H7 (cell line): Measurements from ENCODE around the gene TPCN1. TPM values are rescaled to one million over a fixed set of nuclear protein-coding genes. Genes with fewer than 3 reads are reported as not detected.

Experiments
- DNase-seq: peaks from one replicate; pipeline ENCODE4 v3.0.0; 2012
- H3K27me3 ChIP-seq: 2 replicates; pipeline ENCODE4 v1.6.0; 2011; ENCODE audit warnings: mild to moderate bottlenecking, low read length; ENCODE audit not compliant: control insufficient read depth, insufficient read depth
- H3K36me3 ChIP-seq: replicated peaks from 2 replicates; pipeline ENCODE4 v1.5.1; 2011; ENCODE audit warnings: low read length; ENCODE audit not compliant: control insufficient read depth, insufficient read depth
- H3K4me3 ChIP-seq: 2 replicates; pipeline ENCODE4 v1.5.1; 2011; ENCODE audit warnings: low read depth, mild to moderate bottlenecking, control low read depth, low read length, moderate library complexity; ENCODE audit not compliant: insufficient read depth
- total RNA-seq: library from RNA; depleted of rRNA; stranded (reverse); fragments of >200 nt; shearing (Covaris generic); gene quantifications from 2 replicates; pipeline ENCODE4 v1.2.3, GENCODE V29; 2014

Gene TPCN1
- total RNA-seq, 1 experiment from 2014 or later = 19.2 TPM

DNA sequence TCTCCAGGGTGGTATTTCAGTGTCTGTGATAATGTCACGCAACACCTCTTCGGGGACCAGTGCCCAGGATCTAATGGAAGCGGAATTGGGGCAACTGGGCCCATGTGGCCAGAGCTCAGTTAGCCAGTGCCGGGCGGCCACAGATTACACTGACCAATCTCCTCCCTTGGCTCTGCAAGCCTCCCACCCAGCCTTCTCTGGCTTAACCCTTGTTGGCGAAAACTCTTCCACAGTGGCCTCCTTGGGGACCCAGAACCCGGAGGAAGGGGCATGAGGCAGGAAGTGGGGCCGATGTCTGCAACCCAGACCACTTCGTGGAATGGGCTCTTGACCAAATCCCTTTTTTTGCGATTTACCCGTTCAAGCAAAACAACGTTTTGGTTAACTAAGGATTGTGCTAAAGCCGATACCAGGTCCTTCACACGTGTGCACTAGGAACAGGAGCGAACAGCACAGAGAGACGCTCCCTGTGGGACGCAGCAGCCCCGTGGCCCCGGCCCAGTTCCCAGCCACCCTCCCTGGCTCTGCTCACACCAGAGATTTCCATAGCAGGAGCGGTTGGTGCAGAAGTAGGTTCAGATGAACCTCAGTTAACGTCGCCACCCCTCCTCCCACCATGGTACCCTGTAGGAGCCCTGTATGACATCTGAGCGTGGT, 75.4 kb downstream of the TPCN1 start:
- no peaks in the 10 kb centered on the region for H3K27me3 ChIP-seq
- peaks cover 4% of the 10 kb centered on the region for H3K36me3 ChIP-seq
- no peak for DNase-seq
- H3K4me3 ChIP-seq = no peak overlapping the region

DNA sequence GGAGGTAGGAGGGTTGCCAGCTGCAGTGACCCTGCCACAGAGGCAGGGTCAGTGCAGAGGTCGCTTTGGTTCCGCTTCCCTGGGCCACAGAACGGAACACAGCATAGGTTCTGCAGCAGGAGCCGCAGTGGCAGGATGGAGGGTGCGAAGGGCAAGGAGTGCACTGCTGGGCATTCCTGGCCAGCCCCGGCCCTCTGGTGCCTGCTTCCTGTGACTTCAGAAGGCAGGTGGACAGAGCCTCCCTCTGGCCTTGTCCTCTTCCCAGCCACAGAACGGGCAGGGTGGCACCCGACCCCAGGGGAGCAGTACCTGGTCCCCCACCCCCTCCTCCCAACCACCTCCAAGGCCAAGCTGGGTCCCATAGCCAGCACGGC, 75.9 kb downstream of the TPCN1 start:
- no peak for DNase-seq
- Histone ChIP-seq H3K27me3 (no peaks in the 10 kb centered on the region), H3K36me3 (peaks cover 4% of the 10 kb centered on the region), H3K4me3 (no peak overlapping the region)

DNA sequence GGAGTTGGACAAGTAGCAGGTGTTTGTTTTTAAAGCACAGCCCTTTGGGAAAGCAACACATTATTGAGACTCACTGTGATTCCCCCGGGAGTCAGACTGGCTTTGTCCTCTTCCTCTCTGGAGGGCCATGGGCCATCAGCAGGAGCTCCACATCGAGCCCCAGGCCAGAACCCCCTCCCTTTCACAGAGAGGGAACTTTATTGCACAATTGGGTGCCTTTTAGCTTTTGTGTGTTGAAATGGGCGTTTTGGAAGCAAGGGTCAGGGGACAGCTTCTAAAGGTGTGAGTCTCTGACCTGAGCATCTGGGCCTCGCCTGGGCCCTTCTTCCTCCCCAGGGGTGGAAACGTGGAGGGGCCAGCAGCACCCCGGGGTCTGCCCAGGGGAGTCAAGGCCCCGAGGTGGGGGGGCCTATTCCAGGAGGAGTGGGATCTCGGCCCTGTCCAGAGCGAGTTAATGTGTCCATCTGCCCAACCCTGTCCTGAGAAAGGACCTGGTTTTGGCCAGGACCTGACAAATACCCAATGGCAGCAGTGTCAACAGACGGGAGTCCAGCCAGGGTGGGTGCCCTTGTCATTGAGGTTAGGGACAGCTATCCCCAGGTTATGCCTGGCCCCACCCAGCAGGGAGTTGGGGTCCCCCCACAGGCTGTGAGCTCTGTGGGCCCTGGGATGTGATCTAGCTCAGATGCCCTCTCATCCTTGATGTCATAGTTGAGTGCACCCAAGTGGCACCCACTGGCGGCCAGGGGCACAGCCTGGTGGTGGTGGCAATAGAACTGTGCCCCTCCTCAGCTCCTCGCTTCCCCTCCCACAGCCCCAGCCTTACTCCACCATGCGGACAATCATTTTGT, 76.6 kb downstream of the TPCN1 start:
- DNase-seq = peak; percentile 55
- no peaks in the 10 kb centered on the region for H3K27me3 ChIP-seq
- H3K36me3 ChIP-seq = peaks cover 4% of the 10 kb centered on the region
- H3K4me3 ChIP-seq = no peak overlapping the region

DNA sequence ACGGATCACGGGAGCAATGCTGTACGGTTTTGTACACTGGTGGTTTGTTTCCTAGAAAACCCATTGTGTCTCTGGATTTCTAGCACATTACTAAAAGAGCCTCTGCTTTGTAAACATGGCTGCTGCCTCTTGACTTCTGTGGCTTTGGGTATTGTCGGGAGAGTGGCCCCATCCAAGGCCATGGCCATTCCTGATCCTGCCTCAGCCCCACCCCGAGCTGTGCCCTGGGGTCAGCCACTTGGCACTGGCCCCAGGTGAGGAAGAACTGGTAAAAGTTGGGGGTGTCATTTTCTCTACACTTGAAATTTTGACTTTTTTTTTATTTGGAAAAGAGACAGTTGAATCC, 77.2 kb downstream of the TPCN1 start:
- no peak for DNase-seq
- H3K27me3 ChIP-seq = no peaks in the 10 kb centered on the region
- H3K4me3 ChIP-seq = no peak overlapping the region
- H3K36me3 ChIP-seq = no peaks in the 10 kb centered on the region; the same call in none of the 2 replicates

DNA sequence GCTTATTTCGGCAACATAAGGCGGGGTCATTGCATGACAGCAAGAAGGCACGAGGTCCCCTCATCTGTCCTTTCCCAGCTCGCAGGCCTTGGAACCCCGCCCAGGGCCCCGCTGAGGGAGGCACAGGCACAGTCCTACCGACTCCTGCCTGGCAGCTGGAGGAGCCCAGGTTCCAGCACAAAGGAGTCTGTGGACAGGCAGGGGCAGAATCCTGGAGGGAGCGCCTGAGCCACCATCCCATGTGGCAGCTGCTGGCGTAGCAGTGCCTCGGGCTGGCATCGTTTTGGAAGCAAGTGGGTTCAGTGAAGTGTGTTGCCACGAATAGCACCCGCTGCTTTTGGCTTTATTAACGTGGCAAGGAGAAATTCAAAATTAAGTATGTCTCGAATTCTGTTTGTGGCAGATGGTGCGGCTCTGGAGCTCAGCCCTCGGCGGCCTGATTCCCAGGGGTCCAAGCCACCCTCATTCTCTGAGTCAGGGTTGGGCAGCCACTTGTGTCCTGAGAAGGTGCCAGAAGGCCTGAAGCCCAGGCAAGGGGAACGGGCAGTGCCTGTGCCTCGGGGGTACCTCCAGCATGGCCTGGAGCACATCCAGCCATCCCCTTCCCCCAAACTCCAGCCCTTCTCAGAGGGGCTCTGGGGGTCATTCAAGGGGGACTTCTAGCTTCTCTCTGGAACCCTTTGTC, 77.7 kb downstream of the TPCN1 start:
- DNase-seq = peak; percentile 67

DNA sequence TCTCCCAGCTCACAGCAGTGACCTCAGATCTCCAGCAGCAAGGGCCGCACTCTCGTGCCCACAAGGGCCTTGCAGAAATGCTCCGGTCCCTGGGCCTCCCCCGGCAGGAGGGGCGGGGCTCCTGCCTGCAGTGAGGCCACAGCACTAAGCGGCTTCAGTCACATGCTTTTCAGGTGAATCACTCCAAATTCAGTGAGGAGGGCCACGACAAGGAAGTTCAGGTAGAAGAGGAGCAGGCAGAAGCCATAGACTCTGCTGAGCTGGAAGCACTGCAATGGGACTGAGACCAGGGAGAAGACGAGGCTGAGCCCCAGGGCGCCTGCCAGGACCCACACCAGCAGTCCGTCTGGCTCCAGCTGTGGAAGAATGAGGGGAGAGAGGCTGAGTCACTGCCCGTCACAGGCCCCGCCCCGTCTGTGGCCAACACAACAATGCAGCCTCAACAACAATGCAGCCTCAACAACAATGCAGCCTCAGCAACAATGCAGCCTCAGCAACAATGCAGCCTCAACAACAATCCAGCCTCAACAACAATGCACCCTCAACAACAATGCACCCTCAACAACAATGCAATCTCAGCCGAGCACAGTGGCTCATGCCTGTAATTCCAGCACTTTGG, 78.5 kb downstream of the TPCN1 start:
- no peaks in the 10 kb centered on the region; the same call in 1 of the 2 replicates for H3K36me3 ChIP-seq
- H3K4me3 ChIP-seq = no peak overlapping the region
- DNase-seq = peak; percentile 94
- H3K27me3 ChIP-seq = no peaks in the 10 kb centered on the region

More for the DNA sequence above, 77.7 kb downstream of the TPCN1 start:
- H3K4me3 ChIP-seq = no peak overlapping the region
- no peaks in the 10 kb centered on the region; the same call in 1 of the 2 replicates for H3K36me3 ChIP-seq
- H3K27me3 ChIP-seq = no peaks in the 10 kb centered on the region

DNA sequence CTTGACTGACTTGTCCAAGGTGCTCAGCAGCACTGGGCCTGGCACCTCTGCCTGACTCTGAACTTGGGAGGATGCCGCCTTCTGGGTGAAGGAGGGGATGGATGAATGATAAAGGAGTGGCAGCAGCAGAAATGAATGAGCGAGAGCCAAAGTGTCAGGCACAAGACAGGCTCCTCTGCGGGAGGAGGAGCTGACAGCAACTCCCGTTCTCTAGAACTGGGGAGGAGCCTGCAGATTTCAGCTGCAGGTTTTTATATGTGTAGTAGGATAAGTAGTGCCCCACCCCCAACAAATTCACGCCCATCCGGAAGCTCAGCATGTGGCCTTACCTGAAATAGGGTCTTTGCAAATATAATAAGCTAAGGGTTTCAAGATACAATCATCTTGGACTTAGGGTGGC, 80.5 kb downstream of the TPCN1 start:
- no peak for DNase-seq
- no peak overlapping the region for H3K4me3 ChIP-seq

DNA sequence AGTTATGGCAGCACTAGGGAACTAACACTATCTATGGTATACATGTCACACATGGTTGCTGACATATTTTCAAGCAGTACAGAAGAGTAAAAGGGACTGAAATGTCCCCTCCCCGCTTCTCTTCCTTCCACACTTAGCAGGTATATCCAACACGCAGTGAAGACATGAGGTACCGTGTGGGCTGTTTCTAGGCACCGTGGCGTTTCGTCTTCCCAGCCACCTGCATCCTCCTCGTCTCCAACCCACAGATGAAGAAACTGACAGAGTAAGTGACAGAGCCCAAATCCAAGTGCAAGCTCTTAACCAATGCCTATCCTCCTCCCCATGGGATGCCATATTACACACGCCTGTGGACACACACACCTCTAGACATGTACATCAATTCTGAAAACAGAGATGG, 81.2 kb downstream of the TPCN1 start:
- Histone ChIP-seq H3K4me3 (no peak overlapping the region), H3K36me3 (no peaks in the 10 kb centered on the region; the same call in 1 of the 2 replicates), H3K27me3 (no peaks in the 10 kb centered on the region)
- DNase-seq = no peak

More for the DNA sequence above, 80.5 kb downstream of the TPCN1 start:
- H3K36me3 ChIP-seq = no peaks in the 10 kb centered on the region; the same call in 1 of the 2 replicates
- H3K27me3 ChIP-seq = no peaks in the 10 kb centered on the region

DNA sequence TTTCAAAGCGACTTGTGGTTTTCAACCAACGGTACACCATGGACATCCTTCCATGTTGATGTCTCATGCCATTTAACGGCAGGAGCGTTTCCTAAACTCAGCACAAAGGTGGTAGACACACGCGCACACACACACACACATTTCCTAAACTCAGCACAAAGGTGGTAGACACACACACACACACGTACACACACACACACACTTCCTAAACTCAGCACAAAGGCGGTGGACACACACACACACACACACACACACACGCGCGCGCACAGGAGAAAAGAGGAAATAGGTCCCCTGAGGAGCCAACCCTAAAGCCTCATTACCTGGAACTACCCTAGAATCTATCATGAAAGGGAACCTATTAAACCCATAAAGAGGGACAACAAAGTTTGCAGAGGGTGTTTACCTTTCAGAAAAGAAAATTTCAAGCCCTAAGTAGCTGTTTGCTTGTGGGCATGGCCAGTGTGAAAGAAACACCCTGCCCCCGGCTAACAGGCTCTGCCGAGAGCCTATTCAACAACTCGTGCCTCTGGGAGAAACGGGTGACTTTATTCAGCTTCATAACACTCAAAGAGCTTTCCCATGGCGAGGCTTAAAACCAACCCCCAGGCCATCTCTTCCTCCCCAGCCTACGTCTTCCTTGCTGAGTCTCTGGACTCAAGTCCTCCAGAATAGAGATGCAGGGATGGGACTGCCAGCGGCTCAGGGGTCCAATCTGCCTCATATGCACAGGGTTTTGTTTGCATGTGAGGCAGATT, 81.8 kb downstream of the TPCN1 start:
- DNase-seq = no peak
- H3K27me3 ChIP-seq = no peaks in the 10 kb centered on the region
- H3K4me3 ChIP-seq = no peak overlapping the region
- no peaks in the 10 kb centered on the region; the same call in 1 of the 2 replicates for H3K36me3 ChIP-seq

DNA sequence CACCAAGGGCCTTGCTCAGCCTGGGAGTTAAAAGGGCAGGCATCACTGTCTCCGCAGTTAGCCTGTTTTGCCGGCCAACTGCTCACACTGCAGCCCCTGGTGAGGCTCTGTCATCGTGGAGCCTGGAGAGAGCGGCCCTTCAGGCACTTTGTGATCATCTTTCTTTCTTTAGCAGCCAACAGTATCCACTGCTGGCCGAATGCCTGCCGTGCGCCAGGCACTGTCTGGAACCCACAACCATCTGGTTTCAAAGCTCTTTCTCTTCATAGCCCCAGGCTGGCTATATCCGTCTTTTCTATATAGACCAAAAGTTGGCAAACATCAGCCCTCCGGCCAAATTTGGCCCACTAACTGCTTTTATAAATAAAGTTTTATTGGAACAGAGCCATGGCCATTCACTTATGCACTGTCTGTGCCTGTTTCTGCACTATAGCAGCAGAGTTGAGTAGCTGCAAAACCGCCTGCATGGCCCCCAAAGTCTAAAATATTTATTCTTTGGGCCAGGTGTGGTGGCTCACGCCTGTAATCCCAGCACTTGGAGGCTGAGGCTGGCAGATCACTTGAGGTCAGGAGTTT, 84.1 kb downstream of the TPCN1 start:
- Histone ChIP-seq H3K4me3 (no peak overlapping the region), H3K36me3 (no peaks in the 10 kb centered on the region; the same call in 1 of the 2 replicates), H3K27me3 (no peaks in the 10 kb centered on the region)
- DNase-seq = no peak

DNA sequence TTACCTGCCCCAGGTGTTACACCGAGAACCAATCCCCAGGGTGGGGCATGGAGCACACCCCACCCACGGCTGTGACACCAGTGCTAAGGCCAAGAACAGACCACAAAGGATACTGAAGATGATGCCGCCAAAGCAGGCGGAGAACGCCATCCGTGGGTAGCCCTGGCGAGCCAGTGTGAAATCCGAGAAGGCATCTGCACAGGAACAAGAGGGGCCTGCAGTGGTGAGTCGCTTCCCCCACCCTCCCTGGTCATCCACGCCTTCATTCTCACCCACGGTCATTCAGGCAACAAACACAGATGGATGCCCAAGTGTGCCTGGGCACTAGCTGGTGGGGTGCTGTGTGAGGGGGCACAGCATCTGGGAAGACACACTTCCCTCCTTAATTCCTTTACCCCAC, 85.1 kb downstream of the TPCN1 start:
- peak; percentile 56 for DNase-seq

DNA sequence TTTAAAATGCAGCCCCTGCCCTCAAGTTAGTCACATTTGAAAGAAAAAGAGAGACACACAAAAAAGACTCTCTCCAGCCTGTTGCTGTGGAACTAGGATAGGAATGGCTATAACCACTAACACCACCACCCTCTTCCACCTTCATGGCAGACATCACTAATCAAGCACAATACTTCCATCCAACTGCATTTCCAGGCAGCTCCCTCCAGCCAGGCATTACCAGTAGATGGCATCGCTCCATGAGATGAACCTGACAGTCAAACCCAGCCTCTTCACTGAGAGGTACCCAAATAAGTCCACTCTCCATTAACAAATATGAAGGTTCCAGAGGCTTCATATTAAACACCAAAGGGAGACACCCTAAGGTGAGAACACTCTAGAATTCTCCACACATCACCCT, 89.2 kb downstream of the TPCN1 start:
- no peak overlapping the region for H3K4me3 ChIP-seq
- no peaks in the 10 kb centered on the region for H3K27me3 ChIP-seq
- peaks cover 6% of the 10 kb centered on the region for H3K36me3 ChIP-seq
- peak; percentile 58 for DNase-seq

More for the DNA sequence above, 85.1 kb downstream of the TPCN1 start:
- Histone ChIP-seq H3K4me3 (no peak overlapping the region), H3K36me3 (no peaks in the 10 kb centered on the region), H3K27me3 (no peaks in the 10 kb centered on the region)

DNA sequence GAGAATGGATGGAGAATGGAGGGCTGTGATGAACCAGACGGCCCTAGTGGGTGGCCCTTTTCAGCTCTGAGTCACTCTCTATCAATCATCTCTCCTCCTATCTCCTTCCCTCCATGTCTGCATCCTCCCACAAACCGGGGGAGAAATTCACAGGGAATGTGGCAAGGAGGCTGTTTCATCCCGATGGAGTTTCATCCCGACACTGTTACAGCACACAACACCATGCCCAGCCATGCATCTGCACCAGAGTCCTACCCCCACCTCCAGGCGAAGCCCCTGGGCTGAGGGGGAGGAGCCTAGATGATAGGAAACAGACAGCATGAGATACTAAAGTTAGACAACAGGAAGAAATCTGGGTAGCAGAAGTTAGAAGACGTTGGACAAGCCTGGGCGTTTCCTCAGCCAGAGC, 92.9 kb downstream of the TPCN1 start:
- Histone ChIP-seq H3K4me3 (no peak overlapping the region), H3K27me3 (no peaks in the 10 kb centered on the region), H3K36me3 (peaks cover 8% of the 10 kb centered on the region)
- DNase-seq = no peak
